GM23338 (cell line): ENCODE measurements around the gene GNAO1. TPM values are rescaled to one million over a fixed set of nuclear protein-coding genes. Genes with fewer than 3 reads are reported as not detected.

ENCODE experiments used
- ATAC-seq: fragments of 200-7000 bp; cut with Tn5 transposase; 3 replicates; pipeline ENCODE4 v1.9.1; 2020
- DNase-seq: peaks from one replicate; pipeline ENCODE4 v3.0.0-alpha.2; 2015; ENCODE audit warnings: low spot score
- H2AFZ ChIP-seq: fragments of 200-600 bp; sonication (generic); 2 replicates; pipeline ENCODE4 v1.8.0; 2016; ENCODE audit warnings: antibody characterized with exemption, mild to moderate bottlenecking, moderate library complexity
- H3F3A ChIP-seq: fragments of 200-600 bp; sonication (generic); replicated peaks from 2 replicates; pipeline ENCODE4 v1.8.0; 2017; ENCODE audit warnings: antibody characterized with exemption, mixed run types, low read depth
- H3K27ac ChIP-seq: fragments of 200-600 bp; sonication (generic); 2 replicates; pipeline ENCODE4 v1.6.1; 2016; ENCODE audit warnings: low read depth
- H3K27me3 ChIP-seq: fragments of 200-600 bp; sonication (generic); 2 replicates; pipeline ENCODE4 v1.8.0; 2016; ENCODE audit warnings: mild to moderate bottlenecking, mixed run types, moderate library complexity; ENCODE audit not compliant: insufficient read depth
- H3K36me3 ChIP-seq: fragments of 200-600 bp; sonication (generic); 2 replicates; pipeline ENCODE4 v1.8.0; 2016; ENCODE audit warnings: mild to moderate bottlenecking; ENCODE audit not compliant: insufficient read depth
- H3K4me1 ChIP-seq: fragments of 200-600 bp; sonication (generic); 2 replicates; pipeline ENCODE4 v1.8.0; 2016; ENCODE audit warnings: mild to moderate bottlenecking, moderate library complexity; ENCODE audit not compliant: insufficient read depth
- H3K4me2 ChIP-seq: fragments of 200-600 bp; sonication (generic); 2 replicates; pipeline ENCODE4 v1.7.1; 2017; ENCODE audit warnings: mixed run types
- H3K4me3 ChIP-seq: fragments of 200-600 bp; sonication (generic); 2 replicates; pipeline ENCODE4 v1.6.1; 2016; ENCODE audit warnings: mixed run types
- H3K79me2 ChIP-seq: fragments of 200-600 bp; sonication (generic); replicated peaks from 2 replicates; pipeline ENCODE4 v1.8.0; 2017; ENCODE audit warnings: mild to moderate bottlenecking; ENCODE audit not compliant: insufficient read depth
- H3K9me2 ChIP-seq: fragments of 200-600 bp; sonication (generic); 2 replicates; pipeline ENCODE4 v1.8.0; 2017; ENCODE audit not compliant: insufficient read depth
- H4K20me1 ChIP-seq: fragments of 200-600 bp; sonication (generic); replicated peaks from 2 replicates; pipeline ENCODE4 v1.8.0; 2017; ENCODE audit warnings: mild to moderate bottlenecking; ENCODE audit not compliant: insufficient read depth
- H3K27ac Mint-ChIP-seq: 2 replicates; pipeline ENCODE4 v1.8.0; 2020; ENCODE audit warnings: inconsistent platforms, mild to moderate bottlenecking, moderate library complexity, mixed read lengths
- H3K27me3 Mint-ChIP-seq: 3 replicates; pipeline ENCODE4 v1.8.0; 2022; ENCODE audit warnings: low read depth, mild to moderate bottlenecking, moderate library complexity, mixed read lengths, inconsistent platforms; ENCODE audit not compliant: insufficient read depth, poor library complexity
- H3K36me3 Mint-ChIP-seq: 3 replicates; pipeline ENCODE4 v1.8.0; 2021; ENCODE audit warnings: low read depth, mild to moderate bottlenecking, inconsistent platforms, moderate library complexity, mixed read lengths
- H3K4me1 Mint-ChIP-seq: 3 replicates; pipeline ENCODE4 v1.8.0; 2020; ENCODE audit warnings: mild to moderate bottlenecking, inconsistent platforms, mixed read lengths
- H3K4me3 Mint-ChIP-seq: 3 replicates; pipeline ENCODE4 v1.8.0; 2021; ENCODE audit warnings: moderate library complexity, mild to moderate bottlenecking, inconsistent platforms, mixed read lengths
- H3K9me3 Mint-ChIP-seq: 3 replicates; pipeline ENCODE4 v1.8.0; 2020; ENCODE audit warnings: moderate library complexity, mild to moderate bottlenecking, inconsistent platforms, mixed read lengths
- ETS1 ChIP-seq: IDR thresholded peaks from 2 replicates; pipeline ENCODE4 v1.6.1; 2016; ENCODE audit warnings: antibody characterized with exemption
- JUNB ChIP-seq: IDR thresholded peaks from one replicate; pipeline ENCODE4 v1.6.1; 2016; ENCODE audit warnings: antibody characterized with exemption; ENCODE audit not compliant: unreplicated experiment
- NANOG ChIP-seq: IDR thresholded peaks from 2 replicates; pipeline ENCODE4 v1.6.1; 2016; ENCODE audit warnings: antibody characterized with exemption, borderline replicate concordance
- REST ChIP-seq: IDR thresholded peaks from one replicate; pipeline ENCODE4 v1.6.1; 2018; ENCODE audit warnings: antibody characterized with exemption; ENCODE audit not compliant: unreplicated experiment
- ZNF114 ChIP-seq: fragments of 250-450 bp; sonication (Bioruptor Pico); IDR thresholded peaks from 2 replicates; pipeline ENCODE4 v1.5.0; 2020; ENCODE audit warnings: mild to moderate bottlenecking, moderate library complexity
- ZNF462 ChIP-seq: fragments of 250-450 bp; sonication (Bioruptor Pico); IDR thresholded peaks from 2 replicates; pipeline ENCODE4 v1.5.0; 2020; ENCODE audit warnings: mild to moderate bottlenecking, moderate library complexity
- polyA plus RNA-seq: library from polyadenylated mRNA; unstranded; fragments of >200 nt; fragmentation: Nextera tagmentation; extraction: Ambion mirVana; gene quantifications from 2 replicates; pipeline ENCODE4 v1.2.1, GENCODE V29; 2016
- total RNA-seq: library from RNA; depleted of rRNA; stranded (reverse); fragments of >200 nt; shearing (Covaris generic); gene quantifications from 2 replicates; pipeline ENCODE4 v1.2.3, GENCODE V29; 2014

GNAO1 gene
- total and polyA plus RNA-seq, 2 experiments from 2014 or later = 6.5 to 24.8 TPM

- TF ChIP-seq REST (no peak), ZNF114 (CRISPR knock-in tag) (no peak), ZNF462 (no peak), NANOG (no peak), JUNB (no peak)
Observed at GRCh38 chr16:56399047-56399446, 207.8 kb downstream of the GNAO1 start (continued).

GRCh38 chr16:56399486-56399885 lies 208.2 kb downstream of the GNAO1 start:
- no peaks in the 10 kb centered on the region for H3K27me3 ChIP-seq
- Mint-ChIP-seq H3K27me3 (peaks cover 2% of the 10 kb centered on the region), H3K27ac (no peak overlapping the region), H3K4me1 (no peaks in the 10 kb centered on the region), H3K4me3 (no peak overlapping the region), H3K9me3 (no peaks in the 10 kb centered on the region), H3K36me3 (peaks cover 26% of the 10 kb centered on the region)
- H2AFZ ChIP-seq = no peak overlapping the region
- no peak for ATAC-seq
- H3F3A ChIP-seq = no peaks in the 10 kb centered on the region
- H4K20me1 ChIP-seq = no peaks in the 10 kb centered on the region
- no peak for DNase-seq
- no peak overlapping the region for H3K4me2 ChIP-seq
- 0 out of 2 replicates have a peak, but pooled peaks cover 14% of the 10 kb centered on the region for H3K36me3 ChIP-seq
- H3K9me2 ChIP-seq = no peaks in the 10 kb centered on the region
- H3K79me2 ChIP-seq = no peaks in the 10 kb centered on the region
- H3K4me3 ChIP-seq = no peak overlapping the region
- H3K4me1 ChIP-seq = no peaks in the 10 kb centered on the region
- H3K27ac ChIP-seq = no peak overlapping the region
- TF ChIP-seq ETS1 = no peak
